CD4-positive, alpha-beta T cell treated with Interleukin-6 at 100 ng/mL for 8 hours (primary cell): Measurements from ENCODE around the gene EXOC4.
"Not testable (repeated sequence)": the region's sequence is repeated elsewhere in the genome, so short reads cannot be mapped to it uniquely, and the experiment has no call there.

Experiments
- DNase-seq: peaks from one replicate; pipeline ENCODE4 v3.0.0-alpha.2; 2020; ENCODE audit warnings: mixed read lengths, low spot score

The EXOC4 gene

GRCh38 chr7:134040988-134041387 lies 788.1 kb downstream of the EXOC4 start:
- DNase-seq, result no peak

GRCh38 chr7:134041477-134041876 lies 788.6 kb downstream of the EXOC4 start:
- no peak for DNase-seq

DNA sequence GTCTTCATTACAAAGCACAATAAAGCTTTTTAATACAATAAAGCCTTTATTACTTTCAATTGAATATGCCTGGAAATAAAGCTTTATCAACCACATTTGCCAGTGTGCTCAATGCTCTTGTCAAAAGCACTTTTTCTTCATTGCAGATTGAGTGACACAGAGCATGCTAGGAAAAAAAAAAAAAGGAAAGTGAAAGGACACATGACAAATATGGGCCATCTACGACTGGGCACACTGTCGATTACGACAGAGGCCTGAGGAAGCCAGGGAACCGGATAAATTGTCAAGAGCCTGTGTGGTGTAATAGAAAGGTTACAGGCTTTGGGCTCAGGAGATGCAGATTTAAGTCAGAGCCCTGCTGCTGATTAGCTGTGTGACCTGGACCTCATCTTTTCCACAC lies 789.4 kb downstream of the EXOC4 start:
- no peak for DNase-seq

GRCh38 chr7:134044682-134045081 lies 791.8 kb downstream of the EXOC4 start:
- no peak for DNase-seq

- DNase-seq, result no peak
Observed at GRCh38 chr7:134045716-134046115, 792.8 kb downstream of the EXOC4 start.

DNA sequence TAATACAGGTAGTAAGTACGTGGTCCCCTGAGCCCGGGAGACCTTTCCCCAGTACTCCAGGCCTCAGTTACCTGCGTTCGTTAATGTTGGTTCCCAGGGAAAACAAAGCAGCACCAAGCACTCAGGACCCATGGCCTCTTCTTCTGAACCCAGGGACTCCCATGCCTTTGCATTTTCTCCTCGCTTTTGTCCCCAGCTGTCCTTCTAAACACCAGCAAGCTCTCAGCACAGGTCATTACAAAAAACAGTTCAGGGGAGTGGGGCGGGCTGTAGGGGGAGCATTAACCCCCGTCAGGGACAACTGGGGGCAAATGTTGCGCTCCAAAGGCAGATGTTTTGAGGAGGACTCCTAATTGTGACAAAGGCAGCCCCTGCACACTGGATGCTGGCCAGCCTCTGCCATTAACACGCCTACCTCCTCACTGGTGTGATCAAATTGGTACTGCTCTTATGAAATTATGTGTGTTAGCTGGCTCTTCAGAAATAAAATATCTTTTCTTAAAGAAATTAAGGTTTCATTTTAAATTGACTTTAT lies 793.8 kb downstream of the EXOC4 start:
- DNase-seq, result no peak

DNA sequence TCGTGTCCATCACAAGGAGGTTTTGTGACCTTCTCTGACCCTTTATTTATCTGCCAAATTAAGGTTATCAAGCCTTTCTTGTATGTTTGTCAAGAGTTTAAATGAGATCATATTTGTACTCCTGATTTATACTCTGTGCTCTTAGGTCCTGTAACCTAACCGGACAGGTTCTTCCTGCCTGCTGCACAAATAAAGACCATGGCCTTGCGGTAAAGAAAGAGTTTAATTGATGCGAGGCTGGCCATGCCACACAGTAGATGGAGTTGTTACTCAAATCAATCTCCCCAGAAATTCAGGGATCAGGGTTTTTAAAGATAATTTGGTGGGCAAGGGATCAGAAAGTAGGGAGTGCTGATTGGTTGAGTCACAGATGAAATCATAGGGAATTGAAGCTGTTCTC lies 794.8 kb downstream of the EXOC4 start:
- no peak for DNase-seq

GRCh38 chr7:134048166-134048565 lies 795.3 kb downstream of the EXOC4 start:
- DNase-seq, result no peak

DNA sequence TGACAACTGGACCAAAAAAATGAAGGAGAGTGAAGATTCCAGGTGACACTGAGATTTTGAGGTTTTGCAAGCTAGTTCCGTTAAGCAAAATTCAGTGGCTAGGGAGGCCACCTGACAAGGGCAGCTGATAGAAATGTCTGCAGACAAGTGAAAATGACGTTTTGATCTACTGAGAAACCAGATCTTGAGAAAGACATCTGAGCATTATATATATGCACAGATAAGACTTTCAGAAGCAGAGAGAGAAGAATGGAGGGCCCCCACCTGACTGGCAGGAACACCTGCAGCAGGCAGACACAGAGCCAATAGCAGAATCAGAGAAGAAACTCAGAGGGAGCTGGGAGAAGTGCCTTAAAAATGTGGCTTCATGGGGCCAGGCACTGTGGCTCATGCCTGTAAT lies 798.1 kb downstream of the EXOC4 start:
- no peak for DNase-seq

DNA sequence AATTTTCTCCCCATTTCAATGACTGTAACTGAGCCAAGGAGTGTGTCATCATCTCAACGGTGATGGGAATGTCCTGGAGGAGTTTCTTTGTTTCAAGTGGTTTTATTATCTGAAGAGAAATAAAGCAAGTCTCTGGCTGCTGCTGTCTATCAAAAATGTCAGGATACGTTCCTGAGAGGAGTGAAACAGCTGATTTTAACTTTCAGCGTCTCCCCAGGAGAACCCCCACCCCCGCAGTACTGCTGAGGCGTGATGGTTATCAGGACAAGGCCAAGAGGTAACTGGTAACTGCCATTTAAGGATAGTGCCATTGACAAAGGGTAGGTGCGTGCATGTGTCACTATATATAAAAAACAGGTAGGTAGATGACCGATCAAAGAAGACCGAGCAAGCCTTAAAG lies 803.9 kb downstream of the EXOC4 start:
- DNase-seq, result no peak

DNA sequence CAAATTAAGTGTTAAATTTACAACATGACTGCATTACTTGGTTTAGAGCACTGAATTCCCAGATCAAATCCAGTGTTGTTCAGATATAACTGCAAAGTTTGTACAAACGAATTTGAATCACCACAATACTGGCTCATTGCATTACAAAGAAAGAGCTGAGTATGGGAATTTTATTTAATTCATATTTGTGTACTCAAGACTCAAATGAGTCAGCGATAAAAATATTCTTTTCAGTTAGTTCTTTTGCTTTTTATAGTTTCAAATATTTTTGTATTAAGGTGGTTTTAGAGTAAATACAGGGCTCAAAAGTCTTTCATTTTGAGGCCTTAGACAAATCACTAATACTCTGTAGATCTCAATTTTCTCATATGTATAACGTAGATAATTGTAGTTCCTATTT lies 805.6 kb downstream of the EXOC4 start:
- no peak for DNase-seq

- no peak for DNase-seq
Observed at GRCh38 chr7:134058980-134059379, 806.1 kb downstream of the EXOC4 start.

- no peak for DNase-seq
Observed at GRCh38 chr7:134059921-134060320, 807.0 kb downstream of the EXOC4 start.

DNA sequence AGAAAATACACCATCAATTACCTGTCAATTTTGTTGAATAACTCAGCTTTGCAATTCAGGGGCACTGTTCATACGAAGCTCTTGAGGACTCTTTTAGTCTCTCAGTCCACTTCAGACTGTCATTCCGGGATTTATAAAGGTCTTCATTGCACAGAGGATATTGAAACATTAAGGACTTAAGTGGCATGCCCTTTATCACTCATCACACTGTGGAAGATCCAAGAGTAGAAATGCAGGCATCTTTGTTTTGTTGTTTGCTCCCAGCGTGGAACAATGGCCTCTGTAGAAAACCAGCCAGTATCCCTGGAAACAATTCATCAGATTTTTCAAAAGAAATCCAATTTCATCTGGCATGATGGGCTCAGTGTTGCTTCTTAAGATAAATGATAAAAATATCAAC lies 808.0 kb downstream of the EXOC4 start:
- DNase-seq, result no peak

DNA sequence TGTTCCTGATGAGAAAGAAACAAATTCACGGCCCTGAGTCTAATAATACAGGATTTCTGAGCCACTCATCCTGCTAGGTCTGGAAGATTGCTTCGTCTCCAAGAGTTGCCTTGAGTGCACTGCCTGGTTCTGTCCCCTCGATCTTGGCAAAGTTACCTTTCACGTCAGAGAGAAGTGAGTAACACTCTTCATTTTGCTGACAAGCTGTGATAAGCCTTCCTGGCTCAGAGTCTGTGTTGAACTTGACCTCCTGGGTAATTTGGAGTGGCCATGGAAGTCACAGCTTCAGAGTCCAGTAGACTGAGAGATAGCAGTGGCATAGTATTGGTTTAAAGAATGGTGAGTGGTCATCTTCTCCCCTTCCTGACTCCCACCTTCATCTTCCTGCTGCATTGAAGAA lies 809.6 kb downstream of the EXOC4 start:
- no peak for DNase-seq

GRCh38 chr7:134065415-134065814 lies 812.5 kb downstream of the EXOC4 start:
- DNase-seq, result no peak

DNA sequence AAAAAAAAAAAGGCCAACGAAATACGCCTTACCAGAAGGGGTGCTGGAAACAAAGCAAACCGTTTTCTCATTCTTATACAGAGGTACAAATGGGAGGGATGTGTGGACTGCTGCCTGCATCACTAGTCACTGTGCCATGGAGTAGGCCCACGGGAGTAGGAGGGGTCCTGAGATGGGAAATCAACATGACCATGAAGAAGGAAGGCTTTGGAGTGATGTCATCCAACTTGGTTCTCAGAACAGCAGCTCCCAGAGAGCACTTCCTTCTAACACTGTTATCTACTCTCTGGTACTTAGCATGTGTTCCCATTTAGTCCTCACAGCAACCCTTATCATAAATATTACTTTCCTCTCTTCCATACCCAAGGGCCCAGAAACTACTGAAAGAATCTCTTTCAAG lies 814.3 kb downstream of the EXOC4 start:
- DNase-seq, result no peak

- no peak for DNase-seq
Observed at GRCh38 chr7:134068670-134069069, 815.8 kb downstream of the EXOC4 start.

- no peak for DNase-seq
Observed at GRCh38 chr7:134069187-134069586, 816.3 kb downstream of the EXOC4 start.

DNA sequence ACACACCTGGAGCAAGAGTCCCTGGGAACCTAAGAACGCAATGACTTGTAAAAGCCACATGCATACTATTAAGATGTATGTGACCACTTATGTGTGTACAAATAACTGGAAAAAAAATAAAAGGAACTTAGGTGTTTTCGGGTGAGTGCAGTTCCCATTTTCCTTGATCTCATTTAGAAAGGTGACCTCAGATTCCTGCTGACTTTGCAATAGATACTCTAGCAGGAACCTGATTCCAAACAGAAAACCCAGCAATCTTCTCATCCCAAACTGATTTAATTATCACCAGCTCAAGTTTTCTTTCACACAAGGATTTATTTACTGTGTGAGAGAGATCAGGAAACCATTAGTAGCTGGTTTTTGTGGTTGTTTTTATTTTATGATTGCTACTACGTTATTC lies 817.8 kb downstream of the EXOC4 start:
- DNase-seq, result no peak

DNA sequence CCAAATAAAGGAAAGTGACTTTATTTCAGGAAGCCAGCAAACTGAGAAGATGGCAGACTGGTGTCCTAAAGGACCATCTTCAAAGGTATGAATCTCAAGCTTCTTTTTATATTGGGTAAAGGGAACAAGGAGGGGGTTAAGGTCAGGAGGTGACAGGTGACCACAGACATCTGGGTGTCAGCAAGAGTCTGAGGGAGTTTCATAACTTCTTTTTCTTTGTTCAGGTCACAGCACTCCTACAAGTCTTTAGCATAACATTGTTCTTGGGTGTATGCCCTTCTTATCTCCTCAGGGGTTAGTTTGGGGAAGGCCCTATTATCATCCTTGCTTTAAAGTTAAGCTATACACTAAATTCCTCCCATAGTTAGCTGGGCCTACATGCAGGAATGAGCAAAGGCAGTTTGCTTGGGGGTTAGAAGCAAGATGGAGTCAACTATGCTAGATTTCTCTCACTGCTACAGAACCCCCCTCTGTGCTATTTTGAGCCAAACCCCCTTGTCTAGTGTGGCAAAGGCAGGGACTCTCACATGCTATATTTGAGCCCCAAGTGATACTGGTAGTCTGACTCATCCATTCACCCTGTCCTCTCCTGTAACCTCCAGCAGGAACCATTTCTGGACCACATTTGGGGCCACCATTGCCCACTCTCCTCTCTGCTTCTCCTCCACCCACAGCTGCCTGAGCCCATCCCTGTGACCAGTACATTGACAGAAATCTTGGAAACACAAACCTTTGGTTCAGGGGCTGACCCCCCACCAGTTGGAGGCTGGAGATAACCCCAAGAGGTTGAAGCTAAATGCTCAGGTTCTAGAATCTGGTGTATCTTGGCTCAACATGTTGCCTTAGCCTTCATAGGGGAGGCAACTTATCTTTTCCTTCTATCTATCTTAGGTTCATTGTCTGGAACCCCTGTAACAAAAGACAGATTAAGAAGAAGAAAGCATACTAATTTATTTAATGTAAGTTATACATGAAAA lies 818.8 kb downstream of the EXOC4 start:
- DNase-seq, result no peak

GRCh38 chr7:134073276-134073675 lies 820.4 kb downstream of the EXOC4 start:
- DNase-seq, result no peak

- no peak for DNase-seq
Observed at GRCh38 chr7:134075799-134076198, 822.9 kb downstream of the EXOC4 start.

DNA sequence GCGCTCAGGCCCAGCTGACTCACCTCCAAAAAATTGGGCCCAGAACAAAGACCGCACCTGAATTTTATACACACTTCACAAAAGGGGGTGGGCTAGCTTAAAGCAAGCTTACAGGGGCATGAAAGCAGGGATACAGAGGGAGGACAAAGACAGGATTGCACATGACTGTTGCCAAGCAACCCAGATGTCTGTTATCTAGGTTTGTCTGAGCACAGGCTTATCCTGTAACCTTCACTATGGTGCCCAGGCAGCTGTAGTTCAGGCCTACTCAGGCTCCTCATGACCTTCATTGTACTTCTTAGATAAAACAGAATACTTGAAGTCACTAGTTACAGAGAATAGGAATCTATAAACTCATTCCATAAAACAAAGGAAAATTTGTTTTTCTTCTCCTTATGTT lies 824.7 kb downstream of the EXOC4 start:
- DNase-seq, result not testable (repeated sequence)
